NOMO-1 treated with DMSO at 0.1 percent for 48 hours (cell line): ENCODE data around the gene QPCT.
"Not testable (repeated sequence)": the region's sequence is repeated elsewhere in the genome, so short reads cannot be mapped to it uniquely, and the experiment has no call there.

Source experiments
- DNase-seq: peaks from one replicate; lab custom pipeline; 2025; ENCODE audit not compliant: unreplicated experiment; lab: John Stamatoyannopoulos, UW

Gene QPCT

DNA sequence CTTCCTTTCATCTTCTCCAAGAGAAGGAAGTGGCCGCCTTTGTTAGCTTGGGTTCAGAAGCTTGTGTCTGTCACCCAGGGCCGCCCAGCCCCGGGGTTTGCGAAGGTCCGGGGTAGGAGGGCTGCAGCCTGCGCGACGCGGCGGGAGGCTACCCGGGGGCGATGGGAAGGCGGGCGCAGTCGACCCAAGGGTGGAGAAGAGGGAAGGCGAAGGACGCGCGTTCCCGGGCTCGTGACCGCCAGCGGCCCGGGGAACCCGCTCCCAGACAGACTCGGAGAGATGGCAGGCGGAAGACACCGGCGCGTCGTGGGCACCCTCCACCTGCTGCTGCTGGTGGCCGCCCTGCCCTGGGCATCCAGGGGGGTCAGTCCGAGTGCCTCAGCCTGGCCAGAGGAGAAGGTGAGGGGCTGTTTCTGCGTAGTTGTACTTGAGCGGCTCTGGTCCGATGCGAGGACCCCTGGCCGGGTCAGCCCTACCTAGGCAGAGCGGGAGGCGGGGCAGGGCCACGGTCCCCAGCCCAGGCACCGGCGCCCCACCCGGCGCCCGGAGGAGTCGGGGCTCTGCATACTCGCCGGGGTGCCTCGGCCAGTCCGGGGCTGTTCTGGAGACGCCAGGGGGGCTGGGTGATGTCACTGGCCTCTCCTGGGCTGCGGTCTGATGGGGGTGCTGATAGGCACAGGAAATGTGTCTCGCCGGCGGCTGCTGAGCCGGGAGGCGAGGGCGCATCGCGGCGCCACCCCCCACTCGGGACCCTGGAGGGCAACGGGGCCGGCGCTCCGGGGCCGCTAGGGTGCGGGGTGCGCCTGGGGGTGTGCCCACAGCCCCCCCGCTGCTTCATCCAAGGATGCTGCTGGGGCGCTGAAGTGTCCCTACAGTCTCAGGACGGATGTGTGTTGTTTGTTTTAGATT is at the start of gene QPCT:
Gene QPCT (plus strand): TSS at position 178 of the 909 bp plus-strand sequence. CDS start 102 bp downstream, at position 280.
- no peak for DNase-seq

DNA sequence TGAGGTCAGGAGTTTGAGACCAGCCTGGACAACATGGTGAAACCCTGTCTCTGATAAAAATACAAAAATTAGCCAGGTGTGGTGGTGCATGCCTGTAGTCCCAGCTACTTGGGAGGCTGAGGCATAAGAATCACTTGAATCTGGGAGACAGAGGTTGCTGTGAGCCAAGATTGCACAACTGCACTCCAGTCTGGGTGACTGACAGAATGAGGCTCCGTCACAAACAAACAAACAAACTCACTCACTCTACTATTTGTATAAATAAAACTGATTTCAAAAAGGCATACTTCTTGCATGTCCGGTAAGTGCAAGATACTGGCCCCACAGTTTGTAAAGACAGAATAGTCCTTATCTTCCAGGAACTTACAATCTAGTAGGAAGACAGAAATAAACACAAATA is 49.6 kb upstream of the QPCT start:
- DNase-seq = not testable (repeated sequence)

DNA sequence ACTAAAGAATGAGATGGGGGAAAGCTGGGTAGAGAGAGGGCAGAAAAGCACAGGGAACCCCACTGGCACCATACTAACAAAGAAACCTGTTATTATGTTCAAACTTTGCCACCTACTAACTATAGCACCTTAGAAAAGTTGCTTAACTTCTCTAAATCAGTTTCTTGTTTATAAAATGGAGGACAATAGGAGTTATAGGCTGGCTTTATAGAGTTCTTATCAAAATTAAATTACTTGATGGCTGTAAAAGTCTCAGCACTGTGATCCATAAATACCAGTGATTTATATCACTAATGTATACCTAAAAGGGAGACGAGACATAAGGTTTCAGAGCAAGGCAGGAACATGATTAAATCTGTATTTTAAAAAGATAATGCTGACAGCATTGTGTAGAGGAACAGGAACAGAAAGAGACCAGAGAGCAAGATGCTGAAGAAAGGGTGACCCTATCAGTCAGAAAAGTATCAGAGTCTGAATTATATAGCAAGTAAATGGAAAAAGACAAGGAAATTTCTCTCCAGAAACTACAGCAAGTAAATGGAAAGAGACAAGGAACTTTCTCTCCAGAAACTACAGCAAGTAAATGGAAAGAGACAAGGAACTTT is 48.9 kb upstream of the QPCT start:
- no peak for DNase-seq

DNA sequence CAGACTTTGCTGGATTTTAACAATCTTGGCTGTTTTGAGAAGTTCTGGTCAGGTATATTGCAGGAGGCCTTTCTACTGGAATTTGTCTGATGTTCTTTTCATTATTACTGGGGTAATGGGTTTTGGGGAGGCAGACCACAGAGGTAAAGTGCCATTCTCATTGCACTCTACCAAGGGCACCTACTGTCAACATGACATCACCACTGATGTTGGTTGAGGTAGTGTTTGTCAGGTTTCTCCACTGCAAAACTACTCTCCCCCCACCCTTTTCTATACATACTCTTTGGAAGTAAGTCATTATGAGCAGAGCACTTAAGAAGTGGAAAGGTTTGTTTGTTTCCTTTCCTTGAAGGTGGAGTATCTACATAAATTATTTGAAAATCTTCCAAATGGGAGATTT is 46.8 kb upstream of the QPCT start:
- DNase-seq = no peak

DNA sequence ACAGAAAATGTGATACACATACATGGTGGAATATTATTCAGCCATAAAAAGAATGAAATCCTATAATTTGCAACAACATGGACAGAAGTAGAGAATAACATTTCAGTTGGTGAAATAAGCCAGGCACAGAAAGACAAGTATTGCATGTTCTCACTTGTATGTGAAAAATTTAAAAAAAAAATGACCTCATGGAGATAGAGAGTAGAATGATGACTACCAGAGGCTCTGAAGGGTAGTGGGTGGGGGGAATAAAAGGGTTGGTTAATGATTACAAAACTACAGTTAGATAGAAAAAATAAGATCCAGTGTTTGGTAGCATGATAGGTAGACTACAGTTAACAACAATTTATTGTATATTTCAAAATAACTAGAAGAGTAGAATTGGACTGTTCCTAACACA is 44.3 kb upstream of the QPCT start:
- no peak for DNase-seq

DNA sequence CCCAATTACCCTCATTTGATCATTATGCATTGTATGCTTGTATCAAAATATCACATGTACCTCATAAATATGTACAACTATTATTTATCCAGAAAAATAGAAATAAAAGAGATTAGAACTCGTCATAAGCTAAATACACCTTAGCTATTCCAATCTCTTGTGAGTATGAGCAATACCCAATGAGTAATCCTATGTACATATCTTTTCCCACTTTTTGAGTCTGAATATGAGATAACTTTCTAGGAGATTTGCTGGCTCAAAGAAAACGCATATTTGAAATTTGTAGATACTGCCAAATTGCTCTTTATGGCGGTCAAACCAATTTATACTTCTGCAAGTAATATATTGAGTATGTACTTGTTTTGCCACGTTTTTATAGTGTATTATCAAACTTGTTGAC is 43.9 kb upstream of the QPCT start:
- DNase-seq = no peak

DNA sequence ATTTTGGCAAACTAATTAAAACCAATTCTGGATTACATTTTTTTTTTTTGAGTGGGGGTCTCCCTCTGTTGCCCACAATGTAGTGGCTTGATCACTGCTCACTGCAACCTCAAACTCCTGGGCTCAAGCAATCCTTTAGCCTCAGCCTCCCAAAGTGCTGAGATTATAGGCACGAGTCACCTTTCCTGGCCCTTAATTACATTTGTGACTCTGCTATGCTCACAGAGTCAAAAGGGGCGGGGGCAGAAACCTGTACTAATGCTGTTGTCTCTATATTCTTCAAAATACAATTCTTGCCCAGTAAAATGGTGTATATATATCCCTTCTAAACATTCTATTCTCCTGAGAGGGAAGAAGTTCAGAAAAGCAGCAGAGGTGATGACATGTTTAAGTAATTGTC is 43.0 kb upstream of the QPCT start:
- DNase-seq = no peak

DNA sequence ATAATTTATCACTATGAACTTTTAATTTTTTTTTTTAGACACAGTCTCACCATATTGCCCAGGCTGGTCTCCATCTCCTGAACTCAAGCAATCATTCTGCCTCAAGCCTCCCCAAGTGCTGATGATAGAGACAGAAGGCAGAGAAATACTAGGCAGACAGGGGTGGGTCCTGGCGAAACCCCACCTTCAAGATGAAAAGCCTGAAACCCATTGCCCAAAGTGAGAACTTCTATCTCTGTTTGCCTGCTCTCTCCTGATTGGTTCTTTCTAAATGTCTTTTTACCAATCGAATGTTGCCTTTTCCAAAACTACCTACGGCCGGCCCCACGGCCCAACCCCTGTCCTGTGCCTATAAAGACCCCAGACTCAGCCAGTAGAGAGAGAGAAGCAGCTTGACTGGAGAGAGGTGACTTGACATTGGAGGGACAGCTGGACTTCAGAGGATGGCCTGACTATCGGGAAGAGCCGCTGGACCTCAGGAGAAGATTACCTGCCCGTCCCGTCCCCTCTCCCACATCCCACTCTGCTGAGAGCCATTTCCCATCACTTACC is 41.7 kb upstream of the QPCT start:
- DNase-seq = no peak

DNA sequence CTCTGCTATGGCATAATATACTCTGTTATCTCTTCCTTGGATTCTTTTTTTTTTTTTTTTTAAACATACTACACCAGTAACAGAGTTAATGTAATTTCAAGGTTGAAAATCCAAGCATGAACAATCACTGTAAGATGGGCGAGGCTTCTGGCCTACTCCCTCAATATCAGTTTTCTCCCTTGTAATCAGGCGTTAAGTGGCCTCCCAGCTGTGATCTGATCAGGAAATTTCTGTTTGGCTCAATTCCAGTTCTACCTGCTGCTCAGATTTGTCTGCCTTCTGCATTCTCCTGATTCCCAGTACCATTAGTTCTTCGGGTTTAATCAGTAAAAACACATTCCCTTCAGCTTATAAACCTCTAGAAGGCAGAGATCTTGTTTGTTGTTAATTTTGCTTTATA is 38.4 kb upstream of the QPCT start:
- DNase-seq = no peak

DNA sequence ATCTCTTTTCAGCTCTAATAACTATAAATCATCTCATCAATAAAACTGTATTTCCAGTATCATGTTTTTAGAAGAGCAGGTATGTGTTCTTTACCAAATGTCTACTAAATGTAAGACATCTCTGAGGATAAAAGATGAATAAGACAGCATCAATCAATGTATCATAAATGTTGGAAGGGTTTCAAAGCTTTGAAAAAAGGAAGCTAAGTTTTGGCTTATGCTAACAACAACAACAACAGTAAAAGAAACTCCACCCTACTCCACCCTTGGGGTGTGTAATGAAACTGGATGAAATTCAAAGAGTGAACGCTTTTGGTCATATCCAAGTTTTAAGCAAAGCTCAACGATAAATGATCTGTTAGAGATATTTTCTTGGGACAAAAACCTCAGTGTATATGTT is 36.9 kb upstream of the QPCT start:
- DNase-seq = no peak

DNA sequence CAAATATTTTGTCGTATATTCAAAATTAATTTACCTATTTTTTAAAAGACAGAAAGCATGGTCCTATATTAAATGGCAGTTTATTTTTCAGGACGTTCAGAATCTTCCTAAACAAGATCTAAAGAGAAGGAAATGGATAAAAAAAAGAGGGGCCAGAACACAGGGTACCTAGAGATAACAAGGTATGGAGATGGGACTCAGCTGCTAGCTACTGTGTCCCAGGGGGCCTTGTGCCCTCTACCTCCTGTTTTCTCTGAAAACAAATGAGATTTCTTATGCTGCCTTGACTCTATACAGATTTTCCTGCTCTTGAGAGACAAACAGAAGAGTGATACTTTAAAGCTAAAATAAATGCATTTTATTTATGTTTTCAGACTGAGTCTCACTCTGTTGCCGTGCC is 29.1 kb upstream of the QPCT start:
- no peak for DNase-seq

DNA sequence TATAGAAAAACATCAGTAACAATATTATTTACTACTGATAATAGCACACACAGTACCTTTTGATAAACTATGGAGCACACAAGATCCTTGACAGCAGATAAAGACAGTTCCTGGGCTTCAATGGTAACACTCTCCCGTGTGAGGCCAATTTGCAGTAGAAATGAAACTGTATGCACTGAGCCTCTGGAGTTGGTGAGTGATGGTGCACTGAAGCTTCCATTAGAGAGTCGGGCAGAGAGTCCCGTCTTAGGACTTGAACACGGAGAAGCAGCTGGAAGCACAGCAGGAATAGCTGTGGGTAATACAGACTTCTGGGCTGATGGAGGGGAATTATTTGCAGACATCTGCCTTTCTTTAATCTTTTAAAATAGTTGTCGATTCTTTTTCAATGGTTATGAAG is 28.2 kb upstream of the QPCT start:
- DNase-seq = no peak

DNA sequence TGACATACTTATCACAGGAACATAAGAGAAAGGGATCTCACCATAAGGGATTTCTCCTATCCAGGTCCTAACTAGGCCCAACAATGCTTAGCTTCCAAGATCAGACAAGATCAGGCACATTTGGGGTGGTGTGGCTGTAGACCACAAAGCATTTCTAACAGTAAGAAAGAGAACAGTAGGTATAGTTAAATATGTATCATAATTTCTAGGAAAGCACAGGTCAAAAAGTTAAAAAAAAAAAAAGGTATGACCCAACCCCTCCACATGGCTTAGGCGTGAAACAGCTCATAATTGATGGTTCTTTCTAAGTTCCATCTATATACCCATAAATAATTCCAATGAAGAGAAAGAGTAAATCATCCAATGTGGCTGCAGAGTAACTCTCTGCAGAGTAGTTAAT is 26.7 kb upstream of the QPCT start:
- DNase-seq = no peak

DNA sequence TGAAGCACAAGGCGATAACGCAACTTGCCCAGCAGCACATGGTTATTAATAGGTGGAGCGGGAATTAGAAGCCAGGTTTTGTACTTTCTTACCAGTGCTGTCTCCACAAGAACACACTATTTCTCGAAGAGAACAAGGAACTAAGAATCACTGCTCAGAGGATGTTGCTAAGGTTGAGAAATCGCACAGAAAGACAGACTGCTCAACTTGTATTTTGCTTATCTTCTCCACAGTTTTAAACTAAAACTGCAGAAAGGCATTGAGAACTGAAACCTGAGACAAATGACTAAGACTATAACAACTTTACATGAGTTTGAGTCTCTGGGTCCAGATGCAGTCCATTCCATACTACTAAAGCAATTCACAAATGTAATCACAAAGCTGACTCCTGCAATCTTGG is 26.0 kb upstream of the QPCT start:
- DNase-seq = peak; percentile 76

DNA sequence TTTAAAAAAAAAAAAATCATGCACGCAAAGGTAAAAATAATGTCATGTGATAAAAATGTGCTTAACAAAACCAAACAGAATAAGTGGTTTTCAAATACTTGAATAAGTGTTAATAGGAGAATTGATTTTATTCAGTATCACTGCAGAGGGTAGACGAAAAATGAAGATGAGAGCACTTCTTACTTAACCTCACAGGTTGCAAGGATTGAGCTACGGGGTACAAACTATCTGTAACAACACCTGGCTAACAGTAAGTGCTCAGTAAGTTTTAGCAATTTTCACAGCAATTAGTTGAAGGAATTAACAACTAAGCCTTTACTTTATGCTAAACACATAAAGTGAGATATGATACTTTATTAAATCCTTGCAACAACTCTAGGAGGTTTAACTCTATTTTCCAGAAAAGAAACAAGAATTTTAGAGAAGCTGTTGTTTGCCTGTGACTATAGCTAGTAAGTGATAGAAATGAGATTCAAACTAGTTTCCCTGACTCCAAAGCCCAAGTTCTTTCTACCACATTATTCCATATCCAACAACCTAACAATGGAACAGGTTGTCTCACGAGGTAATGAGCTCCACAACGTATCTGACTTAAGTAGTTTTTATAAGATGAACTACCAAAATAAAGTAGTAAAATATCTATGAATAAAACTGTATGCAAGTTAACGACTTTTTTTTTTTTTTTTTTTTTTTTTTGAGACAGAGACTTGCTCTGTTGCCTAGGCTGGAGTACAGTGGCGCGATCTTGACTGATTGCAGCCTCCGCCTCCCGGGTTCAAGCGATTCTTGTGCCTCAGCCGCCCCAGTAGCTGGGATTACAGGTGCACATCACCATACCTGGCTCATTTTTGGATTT is 24.4 kb upstream of the QPCT start:
- no peak for DNase-seq

DNA sequence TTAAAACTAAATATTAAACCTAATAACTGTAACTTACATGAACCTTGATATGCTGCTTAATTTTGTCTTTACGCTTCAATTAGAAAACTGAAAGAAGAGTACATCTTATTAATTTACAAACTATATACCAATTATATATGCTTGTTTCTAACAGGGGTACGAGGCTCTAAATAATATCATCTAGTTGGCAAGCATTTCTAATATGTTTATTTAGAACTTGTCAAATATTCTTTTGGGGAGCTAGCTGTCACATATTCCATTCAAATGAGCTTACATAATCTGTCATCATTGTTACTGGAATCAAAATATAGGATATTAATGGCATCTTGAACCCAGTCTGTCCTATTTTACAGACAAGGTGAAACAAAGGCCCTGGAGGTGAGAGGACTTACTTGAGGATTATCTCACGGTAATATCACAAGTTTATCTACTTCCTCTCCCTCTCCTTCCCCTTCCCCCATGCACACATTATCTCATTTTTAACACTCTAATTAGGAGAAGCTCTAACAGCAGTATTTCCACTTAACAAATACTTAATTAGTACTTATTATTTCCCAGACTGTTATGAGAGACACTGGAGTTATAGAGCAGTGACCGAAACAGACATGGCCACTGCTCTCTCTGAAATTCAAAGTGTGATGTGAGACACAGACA is 23.3 kb upstream of the QPCT start:
- no peak for DNase-seq

DNA sequence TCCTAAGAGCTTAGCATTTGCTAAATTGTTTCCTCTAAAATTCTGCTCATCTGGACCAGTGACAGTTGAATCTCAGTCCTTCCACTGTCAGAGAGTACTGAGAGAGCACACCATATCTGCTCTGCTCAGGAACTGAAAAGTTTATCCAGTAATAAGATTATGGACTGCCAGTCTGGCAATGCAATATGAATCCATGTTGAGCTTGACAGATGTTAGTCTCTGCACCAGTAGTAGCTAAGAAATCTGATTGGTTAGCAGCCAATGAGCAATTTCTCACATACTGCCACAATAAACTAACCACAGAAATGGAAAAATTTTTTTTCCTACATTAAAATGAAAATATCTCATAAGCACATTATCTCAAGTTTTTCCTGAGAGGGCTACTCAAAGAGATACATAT is 22.1 kb upstream of the QPCT start:
- DNase-seq = no peak

DNA sequence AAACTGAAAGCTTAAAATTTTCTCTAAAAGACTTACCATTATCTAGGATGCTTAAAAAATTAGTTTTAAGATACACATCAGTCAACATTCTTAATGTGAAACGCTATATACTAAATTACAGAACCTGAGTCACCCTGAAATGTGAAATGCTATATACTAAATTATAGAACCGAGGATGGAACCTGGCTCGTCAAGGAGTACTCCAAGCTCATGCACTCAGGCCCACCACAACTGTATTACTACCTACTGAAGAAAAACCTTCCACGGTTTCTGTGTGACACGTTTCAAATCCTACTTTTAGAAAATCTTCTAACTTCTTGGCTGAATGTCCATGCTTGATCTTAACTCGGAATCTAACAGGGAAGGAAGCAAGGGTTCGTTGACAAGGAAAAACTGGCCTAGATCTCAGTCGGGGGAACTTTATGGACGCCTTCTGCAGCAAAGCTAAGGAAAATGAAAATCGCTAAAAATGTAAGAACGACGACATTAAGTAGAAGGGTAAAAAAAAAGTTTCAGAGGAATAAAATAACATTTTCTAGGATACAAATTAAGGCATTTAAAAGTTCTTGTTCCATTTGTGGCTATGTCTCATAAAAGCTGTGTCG is 21.2 kb upstream of the QPCT start:
- no peak for DNase-seq

DNA sequence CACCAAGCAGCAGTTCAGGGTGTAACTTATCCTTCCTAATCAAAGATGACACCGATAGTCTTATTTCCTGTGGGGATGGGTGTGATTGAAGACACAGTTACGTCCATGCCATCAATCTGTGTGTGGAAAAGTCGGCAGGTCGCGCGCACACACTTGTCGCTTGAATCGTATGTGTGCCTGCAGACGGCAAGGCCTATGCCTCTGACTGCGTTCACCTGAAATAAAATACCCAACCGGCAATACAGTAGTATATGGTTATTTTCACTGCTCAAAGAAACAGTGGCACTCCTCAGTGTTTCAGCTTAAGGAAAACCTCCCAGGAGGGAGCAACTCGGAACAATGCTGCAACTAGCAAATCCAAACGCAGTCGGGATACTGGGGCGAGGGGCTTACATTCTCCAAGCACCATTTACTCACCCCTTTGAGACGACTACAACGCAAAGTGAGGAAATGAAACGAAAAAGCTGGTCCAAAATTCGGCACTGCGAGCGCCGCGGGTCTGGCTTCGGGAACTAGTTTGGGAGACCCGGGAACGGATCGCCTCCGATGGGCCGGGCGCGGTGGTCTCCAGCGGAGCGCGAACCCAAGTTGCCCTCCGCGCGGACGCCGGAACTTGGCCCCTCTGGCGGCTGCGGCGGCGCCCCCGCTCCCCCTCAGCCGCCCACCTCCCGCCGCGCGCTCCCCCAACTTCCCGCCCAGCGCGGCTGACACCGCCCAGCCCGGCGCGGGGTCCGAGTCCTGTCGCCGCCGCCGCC is 20.5 kb upstream of the QPCT start:
- no peak for DNase-seq

DNA sequence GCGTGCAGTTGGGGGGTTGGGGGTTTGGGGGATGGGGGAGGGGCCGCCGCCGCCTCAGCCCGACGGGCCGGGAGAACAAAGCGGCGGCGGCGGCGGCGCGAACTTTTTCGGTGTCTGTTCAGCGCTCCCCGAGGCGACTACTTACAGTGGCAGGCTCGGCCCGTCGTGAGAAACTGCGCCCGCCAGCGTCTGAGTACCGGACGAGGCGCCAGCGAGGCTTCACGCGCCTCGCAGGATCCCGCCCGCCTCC is 20.0 kb upstream of the QPCT start:
- DNase-seq = peak; percentile 59
